ENCODE measurements around the gene ATP11A. TPM values are rescaled to one million over a fixed set of nuclear protein-coding genes. Genes with fewer than 3 reads are reported as not detected.

ATP11A gene
- total RNA-seq, 1 experiment from 2014 or later = 80.4 TPM

DNA sequence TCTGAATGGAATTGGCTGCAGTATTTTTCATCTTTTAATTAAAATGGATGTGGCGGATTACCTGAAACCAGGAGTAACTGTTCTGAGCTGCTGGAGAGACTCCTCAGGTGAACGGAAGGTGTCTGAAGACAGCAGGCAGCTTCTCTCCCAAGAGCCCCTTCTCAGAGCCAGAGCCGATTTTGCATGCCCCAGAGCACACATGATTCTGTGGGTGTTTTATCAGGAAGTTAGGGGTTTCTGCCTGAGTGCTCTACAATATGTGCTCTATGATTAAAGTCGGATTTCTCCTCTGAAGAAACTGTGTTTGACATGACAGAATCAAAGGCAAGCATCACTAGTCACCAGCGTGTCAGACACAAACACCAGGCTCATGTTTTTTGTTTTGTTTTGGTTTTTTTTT lies 218.5 kb downstream of the ATP11A start (continued):
- TF ChIP-seq, protein P1, sequence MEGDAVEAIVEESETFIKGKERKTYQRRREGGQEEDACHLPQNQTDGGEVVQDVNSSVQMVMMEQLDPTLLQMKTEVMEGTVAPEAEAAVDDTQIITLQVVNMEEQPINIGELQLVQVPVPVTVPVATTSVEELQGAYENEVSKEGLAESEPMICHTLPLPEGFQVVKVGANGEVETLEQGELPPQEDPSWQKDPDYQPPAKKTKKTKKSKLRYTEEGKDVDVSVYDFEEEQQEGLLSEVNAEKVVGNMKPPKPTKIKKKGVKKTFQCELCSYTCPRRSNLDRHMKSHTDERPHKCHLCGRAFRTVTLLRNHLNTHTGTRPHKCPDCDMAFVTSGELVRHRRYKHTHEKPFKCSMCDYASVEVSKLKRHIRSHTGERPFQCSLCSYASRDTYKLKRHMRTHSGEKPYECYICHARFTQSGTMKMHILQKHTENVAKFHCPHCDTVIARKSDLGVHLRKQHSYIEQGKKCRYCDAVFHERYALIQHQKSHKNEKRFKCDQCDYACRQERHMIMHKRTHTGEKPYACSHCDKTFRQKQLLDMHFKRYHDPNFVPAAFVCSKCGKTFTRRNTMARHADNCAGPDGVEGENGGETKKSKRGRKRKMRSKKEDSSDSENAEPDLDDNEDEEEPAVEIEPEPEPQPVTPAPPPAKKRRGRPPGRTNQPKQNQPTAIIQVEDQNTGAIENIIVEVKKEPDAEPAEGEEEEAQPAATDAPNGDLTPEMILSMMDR (IDR thresholded peaks at IDR 0.05 in 2 of 3, conservative IDR thresholded peaks at IDR 0.05 in 1 of 3; ENCODE audit: borderline replicate concordance in 1 of 3, insufficient read depth in 1 of 3, low read depth in 2 of 3, low read length in 2 of 3) = no peak
- TF ChIP-seq POLR2AphosphoS5 (IDR thresholded peaks at IDR 0.05; ENCODE audit: low read depth, low read length) = no peak

DNA sequence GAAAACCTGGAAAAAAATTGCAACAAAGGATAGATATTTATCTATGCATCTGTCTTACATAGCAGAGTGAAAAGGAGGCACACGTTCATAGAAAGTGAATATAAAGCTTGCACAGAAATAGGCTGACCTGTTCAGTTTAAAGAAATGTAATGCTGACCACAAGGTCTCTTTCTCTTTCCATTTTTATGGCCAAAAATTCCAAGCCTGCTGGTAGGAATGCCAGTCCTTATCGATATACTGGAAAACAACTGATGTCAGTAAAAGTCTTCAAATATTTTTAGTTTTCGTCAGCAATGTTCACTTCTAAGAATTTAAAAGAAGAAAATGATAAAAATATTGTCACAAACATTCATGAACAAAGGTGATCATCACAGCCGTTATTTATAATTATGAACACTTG lies 220.2 kb downstream of the ATP11A start:
- ATAC-seq = no peak
- Histone ChIP-seq H3K4me2 (ENCODE audit: low read length) (no peak overlapping the region), H3K9ac (ENCODE audit: low read length) (no peak overlapping the region), H2AFZ (ENCODE audit: low read depth, low read length, poor library complexity, severe bottlenecking) (no peak overlapping the region), H3K4me3 (replicated peaks in 1 of 2; ENCODE audit: low read depth in 1 of 2, low read length in 2 of 2) (no peak overlapping the region), H4K20me1 (ENCODE audit: insufficient read depth) (no peaks in the 10 kb centered on the region), H3K36me3 (ENCODE audit: control insufficient read depth in 1 of 2, insufficient read depth in 2 of 2, low read length in 2 of 2) (no peaks in the 10 kb centered on the region), H3K79me2 (ENCODE audit: insufficient read depth, low read length) (no peaks in the 10 kb centered on the region), H3K4me1 (ENCODE audit: control insufficient read depth in 1 of 2, insufficient read depth in 2 of 2, low read length in 2 of 2) (peaks cover 5 to 13% of the 10 kb centered on the region in 2 experiments), H3K9me3 (ENCODE audit: control insufficient read depth in 1 of 2, insufficient read depth in 1 of 2, low read depth in 1 of 2, low read length in 2 of 2) (no peaks in the 10 kb centered on the region), H3K9me2 (ENCODE audit: insufficient read depth) (no peaks in the 10 kb centered on the region), H3K27me3 (ENCODE audit: insufficient read depth, low read length) (no peaks in the 10 kb centered on the region), H3K27ac (ENCODE audit: low read depth, low read length) (no peak overlapping the region)
- ChIA-PET POLR2A (no interaction called here), CTCF (no interaction called here), RAD21 (ENCODE audit: low non-redundant PET in 1 of 2, low total read pairs in 2 of 2, uncharacterized antibody in 2 of 2, unreplicated experiment in 2 of 2) (no interaction called here)
- no TSS peak for BruUV-seq (replicated peaks)
- intact Hi-C loops (cut with micrococcal nuclease) = loop anchor here (5.0 kb wide), 1 partner anchor 573 kb away; no protein-coding TSS in a partner anchor
- TF ChIP-seq CBX3 (IDR thresholded peaks at IDR 0.05; ENCODE audit: low read depth) (no peak), EZH2 (IDR thresholded peaks at IDR 0.05) (no peak), YY1 (IDR thresholded peaks at IDR 0.05; ENCODE audit: extremely low read depth, insufficient replicate concordance, low read depth, low read length) (no peak), CEBPB (IDR thresholded peaks at IDR 0.05; ENCODE audit: low read depth) (no peak), ZFX (IDR thresholded peaks at IDR 0.05) (no peak), SRF (IDR thresholded peaks at IDR 0.05; ENCODE audit: low read depth) (no peak), RAD21 (IDR thresholded peaks at IDR 0.05; ENCODE audit: low read depth) (no peak), ZNF274 (IDR thresholded peaks at IDR 0.05; ENCODE audit: low read depth, low read length) (no peak), SIN3A (IDR thresholded peaks at IDR 0.05; ENCODE audit: low read depth) (no peak), POLR2A (IDR thresholded peaks at IDR 0.05; ENCODE audit: borderline replicate concordance, extremely low read depth, insufficient read depth, insufficient read length) (no peak), SP1 (IDR thresholded peaks at IDR 0.05; ENCODE audit: low read depth) (no peak), EGR1 (IDR thresholded peaks at IDR 0.05; ENCODE audit: low read depth) (no peak)
- TF ChIP-seq, protein P2, sequence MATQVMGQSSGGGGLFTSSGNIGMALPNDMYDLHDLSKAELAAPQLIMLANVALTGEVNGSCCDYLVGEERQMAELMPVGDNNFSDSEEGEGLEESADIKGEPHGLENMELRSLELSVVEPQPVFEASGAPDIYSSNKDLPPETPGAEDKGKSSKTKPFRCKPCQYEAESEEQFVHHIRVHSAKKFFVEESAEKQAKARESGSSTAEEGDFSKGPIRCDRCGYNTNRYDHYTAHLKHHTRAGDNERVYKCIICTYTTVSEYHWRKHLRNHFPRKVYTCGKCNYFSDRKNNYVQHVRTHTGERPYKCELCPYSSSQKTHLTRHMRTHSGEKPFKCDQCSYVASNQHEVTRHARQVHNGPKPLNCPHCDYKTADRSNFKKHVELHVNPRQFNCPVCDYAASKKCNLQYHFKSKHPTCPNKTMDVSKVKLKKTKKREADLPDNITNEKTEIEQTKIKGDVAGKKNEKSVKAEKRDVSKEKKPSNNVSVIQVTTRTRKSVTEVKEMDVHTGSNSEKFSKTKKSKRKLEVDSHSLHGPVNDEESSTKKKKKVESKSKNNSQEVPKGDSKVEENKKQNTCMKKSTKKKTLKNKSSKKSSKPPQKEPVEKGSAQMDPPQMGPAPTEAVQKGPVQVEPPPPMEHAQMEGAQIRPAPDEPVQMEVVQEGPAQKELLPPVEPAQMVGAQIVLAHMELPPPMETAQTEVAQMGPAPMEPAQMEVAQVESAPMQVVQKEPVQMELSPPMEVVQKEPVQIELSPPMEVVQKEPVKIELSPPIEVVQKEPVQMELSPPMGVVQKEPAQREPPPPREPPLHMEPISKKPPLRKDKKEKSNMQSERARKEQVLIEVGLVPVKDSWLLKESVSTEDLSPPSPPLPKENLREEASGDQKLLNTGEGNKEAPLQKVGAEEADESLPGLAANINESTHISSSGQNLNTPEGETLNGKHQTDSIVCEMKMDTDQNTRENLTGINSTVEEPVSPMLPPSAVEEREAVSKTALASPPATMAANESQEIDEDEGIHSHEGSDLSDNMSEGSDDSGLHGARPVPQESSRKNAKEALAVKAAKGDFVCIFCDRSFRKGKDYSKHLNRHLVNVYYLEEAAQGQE (IDR thresholded peaks at IDR 0.05; ENCODE audit: low read depth) = no peak
- TF ChIP-seq, protein P3, sequence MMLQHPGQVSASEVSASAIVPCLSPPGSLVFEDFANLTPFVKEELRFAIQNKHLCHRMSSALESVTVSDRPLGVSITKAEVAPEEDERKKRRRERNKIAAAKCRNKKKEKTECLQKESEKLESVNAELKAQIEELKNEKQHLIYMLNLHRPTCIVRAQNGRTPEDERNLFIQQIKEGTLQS (IDR thresholded peaks at IDR 0.05) = no peak
- TF ChIP-seq, protein P4, sequence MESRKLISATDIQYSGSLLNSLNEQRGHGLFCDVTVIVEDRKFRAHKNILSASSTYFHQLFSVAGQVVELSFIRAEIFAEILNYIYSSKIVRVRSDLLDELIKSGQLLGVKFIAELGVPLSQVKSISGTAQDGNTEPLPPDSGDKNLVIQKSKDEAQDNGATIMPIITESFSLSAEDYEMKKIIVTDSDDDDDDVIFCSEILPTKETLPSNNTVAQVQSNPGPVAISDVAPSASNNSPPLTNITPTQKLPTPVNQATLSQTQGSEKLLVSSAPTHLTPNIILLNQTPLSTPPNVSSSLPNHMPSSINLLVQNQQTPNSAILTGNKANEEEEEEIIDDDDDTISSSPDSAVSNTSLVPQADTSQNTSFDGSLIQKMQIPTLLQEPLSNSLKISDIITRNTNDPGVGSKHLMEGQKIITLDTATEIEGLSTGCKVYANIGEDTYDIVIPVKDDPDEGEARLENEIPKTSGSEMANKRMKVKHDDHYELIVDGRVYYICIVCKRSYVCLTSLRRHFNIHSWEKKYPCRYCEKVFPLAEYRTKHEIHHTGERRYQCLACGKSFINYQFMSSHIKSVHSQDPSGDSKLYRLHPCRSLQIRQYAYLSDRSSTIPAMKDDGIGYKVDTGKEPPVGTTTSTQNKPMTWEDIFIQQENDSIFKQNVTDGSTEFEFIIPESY (IDR thresholded peaks at IDR 0.05; ENCODE audit: extremely low read depth, insufficient replicate concordance, low read length) = no peak
- TF ChIP-seq, protein P5, sequence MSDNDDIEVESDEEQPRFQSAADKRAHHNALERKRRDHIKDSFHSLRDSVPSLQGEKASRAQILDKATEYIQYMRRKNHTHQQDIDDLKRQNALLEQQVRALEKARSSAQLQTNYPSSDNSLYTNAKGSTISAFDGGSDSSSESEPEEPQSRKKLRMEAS (IDR thresholded peaks at IDR 0.05) = no peak
- DNase-seq (ENCODE audit: low read depth, low spot score) = no peak

Measured in HCT116 (cell line).